ENCODE measurements around the gene NDP.

NDP gene

GRCh38 chrX:43973249-43974099, at the start of gene NDP:
Gene NDP (minus strand): TSS chrX:43973390. CDS start chrX:43958645, 14,745 bp downstream.
- DNase-seq, result no peak

- DNase-seq, result no peak
These were observed 49.8 kb upstream of the NDP start for GRCh38 chrX:44022964-44023363.

GRCh38 chrX:44020693-44021092, 47.5 kb upstream of the NDP start:
- no peak for DNase-seq

GRCh38 chrX:44019911-44020310, 46.7 kb upstream of the NDP start:
- DNase-seq, result no peak

GRCh38 chrX:44017676-44018075, 44.5 kb upstream of the NDP start:
- no peak for DNase-seq

GRCh38 chrX:44016906-44017305, 43.7 kb upstream of the NDP start:
- DNase-seq, result no peak

GRCh38 chrX:44012484-44013096, 39.4 kb upstream of the NDP start:
- DNase-seq, result peak; percentile 53 to 66

GRCh38 chrX:44011506-44011905, 38.3 kb upstream of the NDP start:
- DNase-seq, result no peak

- no peak for DNase-seq
These were observed 37.4 kb upstream of the NDP start for GRCh38 chrX:44010626-44011025.

- no peak for DNase-seq
These were observed 32.9 kb upstream of the NDP start for GRCh38 chrX:44006081-44006480.

GRCh38 chrX:44003975-44004374, 30.8 kb upstream of the NDP start:
- no peak for DNase-seq

- DNase-seq, result no peak
These were observed 29.4 kb upstream of the NDP start for GRCh38 chrX:44002567-44002966.

- DNase-seq, result no peak
These were observed 25.2 kb upstream of the NDP start for GRCh38 chrX:43998374-43998773.

- DNase-seq, result no peak
These were observed 23.3 kb upstream of the NDP start for GRCh38 chrX:43996491-43996890.

- no peak for DNase-seq
These were observed 12.9 kb upstream of the NDP start for GRCh38 chrX:43986083-43986482.

- no peak for DNase-seq
These were observed 12.3 kb upstream of the NDP start for GRCh38 chrX:43985511-43985910.

GRCh38 chrX:43978226-43978625, 5.0 kb upstream of the NDP start:
- DNase-seq, result no peak

GRCh38 chrX:43976205-43976604, 3.0 kb upstream of the NDP start:
- DNase-seq, result no peak

- no peak for DNase-seq
These were observed 2.6 kb upstream of the NDP start for GRCh38 chrX:43975796-43976195.

- no peak for DNase-seq
These were observed 1.7 kb upstream of the NDP start for GRCh38 chrX:43974741-43975465.

GRCh38 chrX:43974100-43974475, 898 bp upstream of the NDP start:
- no peak for DNase-seq

- DNase-seq, result no peak
These were observed 926 bp downstream of the NDP start for GRCh38 chrX:43971966-43972961.

- DNase-seq, result no peak
These were observed 2.7 kb downstream of the NDP start for GRCh38 chrX:43970528-43970927.

Data from activated CD4-positive, alpha-beta T cell treated with anti-CD3 and anti-CD28 coated beads, Interleukin-2, amount 50 U/mL, for 48 hours (primary cell).